Thyroid gland (tissue), 4 donors: ENCODE results near the gene SNX13.

Source experiments
- CTCF ChIP-seq, 6 experiments: fragments of 200-600 bp in 3 of 6; fragments of 450-650 bp in 3 of 6; sonication (generic) in 3 of 6; IDR thresholded peaks; one replicate each; pipeline ENCODE4 v1.5.1; 2016 to 2019; ENCODE audit warnings: antibody characterized with exemption in 6 of 6, mild to moderate bottlenecking in 2 of 6, inconsistent platforms in 1 of 6, moderate library complexity in 1 of 6
- POLR2A ChIP-seq, 2 donors: fragments of 450-650 bp; IDR thresholded peaks; one replicate each; pipeline ENCODE4 v1.6.1; 2017; ENCODE audit warnings: antibody characterized with exemption in 2 of 2, mild to moderate bottlenecking in 2 of 2, moderate library complexity in 1 of 2

GRCh38 chr7:17863095-17863808 lies 77.0 kb downstream of the SNX13 start:
- no peak for TF ChIP-seq POLR2A (IDR thresholded peaks at IDR 0.05)
- TF ChIP-seq CTCF (IDR thresholded peaks at IDR 0.05): no peak
